SK-N-SH treated with all-trans-retinoic acid at 6 μM for 48 hours (cell line): ENCODE data around the gene KRTAP9-6.
"Not testable (repeated sequence)": the region's sequence is repeated elsewhere in the genome, so short reads cannot be mapped to it uniquely, and the experiment has no call there.

Experiments used
- ATAC-seq: fragments of 200-7000 bp; cut with Tn5 transposase; 3 replicates; pipeline ENCODE4 v1.9.1; 2020; ENCODE audit warnings: mild to moderate bottlenecking, moderate library complexity
- ARNTL ChIP-seq: fragments of 450-650 bp; formaldehyde crosslinking; IDR thresholded peaks from 2 replicates; pipeline ENCODE4 v1.5.0; 2020; ENCODE audit warnings: low read depth, mild to moderate bottlenecking, moderate library complexity, borderline replicate concordance
- BACH2 ChIP-seq: fragments of 250-450 bp; sonication (Bioruptor Pico); IDR thresholded peaks from 2 replicates; pipeline ENCODE4 v1.9.0; 2021; ENCODE audit warnings: mild to moderate bottlenecking, borderline replicate concordance
- CREB5 ChIP-seq: fragments of 250-450 bp; sonication (Bioruptor Pico); IDR thresholded peaks from 2 replicates; pipeline ENCODE4 v1.5.1; 2020; ENCODE audit warnings: low read depth, mild to moderate bottlenecking, moderate library complexity
- CSDC2 ChIP-seq: fragments of 250-450 bp; sonication (Bioruptor Pico); IDR thresholded peaks from 2 replicates; pipeline ENCODE4 v1.5.0; 2020; ENCODE audit warnings: mild to moderate bottlenecking, moderate library complexity
- GLIS3 ChIP-seq: fragments of 250-450 bp; sonication (Bioruptor Pico); IDR thresholded peaks from 2 replicates; pipeline ENCODE4 v1.5.0; 2020; ENCODE audit warnings: mild to moderate bottlenecking, moderate library complexity
- ISL1 ChIP-seq: fragments of 250-450 bp; sonication (Bioruptor Pico); IDR thresholded peaks from 2 replicates; pipeline ENCODE4 v2.1.2; 2022; ENCODE audit warnings: mild to moderate bottlenecking, moderate library complexity
- PATZ1 ChIP-seq: fragments of 250-450 bp; sonication (Bioruptor Pico); IDR thresholded peaks from 2 replicates; pipeline ENCODE4 v1.8.0; 2020; ENCODE audit warnings: mild to moderate bottlenecking, moderate library complexity, borderline replicate concordance
- POU6F1 ChIP-seq: fragments of 250-450 bp; sonication (Bioruptor Pico); IDR thresholded peaks from 2 replicates; pipeline ENCODE4 v1.8.0; 2021; ENCODE audit warnings: low read depth, mild to moderate bottlenecking, moderate library complexity, borderline replicate concordance
- SNAI2 ChIP-seq: fragments of 250-450 bp; sonication (Bioruptor Pico); IDR thresholded peaks from 2 replicates; pipeline ENCODE4 v1.5.0; 2020; ENCODE audit warnings: mild to moderate bottlenecking, moderate library complexity
- TCF4 ChIP-seq: fragments of 250-450 bp; sonication (Bioruptor Pico); IDR thresholded peaks from 2 replicates; pipeline ENCODE4 v1.8.0; 2021; ENCODE audit warnings: mild to moderate bottlenecking, moderate library complexity, borderline replicate concordance
- TOX ChIP-seq: fragments of 250-450 bp; sonication (Bioruptor Pico); IDR thresholded peaks from 2 replicates; pipeline ENCODE4 v1.8.0; 2021; ENCODE audit warnings: mild to moderate bottlenecking, moderate library complexity, borderline replicate concordance
- TSHZ2 ChIP-seq: fragments of 250-450 bp; sonication (Bioruptor Pico); IDR thresholded peaks from 2 replicates; pipeline ENCODE4 v1.5.0; 2020; ENCODE audit warnings: mild to moderate bottlenecking, moderate library complexity
- ZC3H10 ChIP-seq: fragments of 250-450 bp; sonication (Bioruptor Pico); IDR thresholded peaks from 2 replicates; pipeline ENCODE4 v1.5.1; 2021; ENCODE audit warnings: mild to moderate bottlenecking, moderate library complexity
- ZFP3 ChIP-seq: fragments of 250-450 bp; sonication (Bioruptor Pico); IDR thresholded peaks from 2 replicates; pipeline ENCODE4 v1.5.0; 2020; ENCODE audit warnings: mild to moderate bottlenecking, moderate library complexity
- ZFP30 ChIP-seq: fragments of 450-650 bp; formaldehyde crosslinking; IDR thresholded peaks from 2 replicates; pipeline ENCODE4 v1.5.0; 2022; ENCODE audit warnings: mild to moderate bottlenecking, moderate library complexity
- ZNF565 ChIP-seq: fragments of 450-650 bp; formaldehyde crosslinking; conservative IDR thresholded peaks from 2 replicates; pipeline ENCODE4 v1.5.0; 2020; ENCODE audit warnings: low read depth, mild to moderate bottlenecking, moderate library complexity
- ZNF70 ChIP-seq: fragments of 450-650 bp; formaldehyde crosslinking; IDR thresholded peaks from 2 replicates; pipeline ENCODE4 v1.5.0; 2020; ENCODE audit warnings: mild to moderate bottlenecking, moderate library complexity
- ZNF8 ChIP-seq: fragments of 450-650 bp; formaldehyde crosslinking; IDR thresholded peaks from 2 replicates; pipeline ENCODE4 v1.5.0; 2020; ENCODE audit warnings: mild to moderate bottlenecking, moderate library complexity

The KRTAP9-6 gene

GRCh38 chr17:41265078-41265477, at the start of gene KRTAP9-6:
Gene KRTAP9-6, plus strand, starts transcription at chr17:41265378. Its CDS starts 0 bp downstream, at chr17:41265378.
- TF ChIP-seq ZFP30 (CRISPR knock-in tag) = no peak
- TF ChIP-seq ZFP3 (CRISPR knock-in tag) = no peak
- no peak for TF ChIP-seq CSDC2 (CRISPR knock-in tag)
- no peak for ATAC-seq

- TF ChIP-seq CREB5 (CRISPR knock-in tag) (no peak), SNAI2 (no peak), PATZ1 (no peak), ZFP30 (CRISPR knock-in tag) (no peak), TCF4 (no peak), GLIS3 (no peak), POU6F1 (CRISPR knock-in tag) (no peak)
- ATAC-seq = no peak
These were observed 49.5 kb upstream of the KRTAP9-6 start for GRCh38 chr17:41215681-41216080.

GRCh38 chr17:41223821-41224220, 41.4 kb upstream of the KRTAP9-6 start:
- TF ChIP-seq ZNF8 (no peak), POU6F1 (CRISPR knock-in tag) (no peak), BACH2 (CRISPR knock-in tag) (no peak), ARNTL (CRISPR knock-in tag) (no peak), CREB5 (CRISPR knock-in tag) (no peak), ISL1 (no peak), TSHZ2 (no peak), ZNF565 (CRISPR knock-in tag) (no peak), ZC3H10 (CRISPR knock-in tag) (no peak)
- no peak for ATAC-seq

DNA sequence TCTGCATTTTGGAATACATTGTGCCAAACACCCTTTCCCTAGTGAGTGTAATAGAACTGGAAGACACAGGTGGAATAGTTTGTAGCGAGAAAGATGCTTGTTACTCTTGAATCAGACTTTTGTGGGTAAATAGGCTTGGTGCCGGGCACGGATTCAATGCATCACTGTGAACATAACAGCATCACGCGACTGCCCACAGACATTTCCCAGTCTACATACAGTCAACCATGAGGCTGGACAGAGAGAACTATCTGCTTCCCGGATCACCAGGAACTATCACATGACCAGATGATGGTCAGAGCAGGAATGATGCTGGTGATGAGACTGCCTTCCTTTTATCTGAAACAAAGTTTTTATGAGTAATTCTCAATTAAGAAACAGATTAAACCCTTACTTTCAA, 39.1 kb upstream of the KRTAP9-6 start:
- ATAC-seq = no peak

DNA sequence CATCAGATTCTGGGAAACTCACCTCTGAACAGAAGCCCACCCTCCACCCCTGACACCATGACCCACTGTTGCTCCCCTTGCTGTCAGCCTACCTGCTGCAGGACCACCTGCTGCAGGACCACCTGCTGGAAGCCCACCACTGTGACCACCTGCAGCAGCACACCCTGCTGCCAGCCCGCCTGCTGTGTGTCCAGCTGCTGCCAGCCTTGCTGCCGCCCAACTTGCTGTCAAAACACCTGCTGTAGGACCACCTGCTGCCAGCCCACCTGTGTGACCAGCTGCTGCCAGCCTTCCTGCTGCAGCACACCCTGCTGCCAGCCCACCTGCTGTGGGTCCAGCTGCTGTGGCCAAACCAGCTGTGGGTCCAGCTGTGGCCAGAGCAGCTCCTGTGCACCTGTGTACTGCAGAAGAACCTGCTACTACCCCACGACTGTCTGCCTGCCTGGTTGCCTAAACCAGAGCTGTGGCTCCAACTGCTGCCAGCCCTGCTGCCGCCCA, 38.5 kb upstream of the KRTAP9-6 start, which contains the start of gene KRTAP9-2:
Gene KRTAP9-2 (plus strand): TSS at position 51 of the 498 bp plus-strand sequence. CDS start 7 bp downstream, at position 58.
- ATAC-seq = not testable (repeated sequence)

More for the DNA sequence above, 39.1 kb upstream of the KRTAP9-6 start:
- TF ChIP-seq TOX (CRISPR knock-in tag) (no peak), ZNF70 (CRISPR knock-in tag) (no peak), BACH2 (CRISPR knock-in tag) (no peak)
